GM19452 (cell line): ENCODE results near the gene CFAP90.

Experiments used
- ATAC-seq: cut with Tn5 transposase; IDR thresholded peaks from one replicate; pipeline ENCODE4 v1.9.1; 2021; ENCODE audit not compliant: unreplicated experiment

CFAP90 gene

DNA sequence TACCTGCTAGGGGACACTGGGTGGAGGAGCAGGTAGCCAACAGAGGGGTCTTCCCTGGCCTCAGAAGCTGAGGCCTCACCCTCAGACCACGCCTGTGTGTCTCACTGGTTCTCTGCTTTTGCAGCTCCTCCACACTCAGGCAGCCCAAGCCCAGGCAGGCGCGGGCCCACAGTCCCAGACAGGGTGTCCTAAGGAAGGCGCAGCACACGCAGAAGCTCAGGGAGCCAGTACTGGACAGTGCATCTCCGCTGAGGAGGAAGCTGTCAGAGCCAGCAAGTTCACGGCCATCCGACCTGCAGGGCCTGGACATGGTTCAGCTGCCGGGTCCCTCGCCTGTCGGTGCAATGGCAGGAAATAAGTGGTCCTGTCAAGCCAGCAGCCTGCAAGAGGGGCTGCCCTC lies 25.3 kb downstream of the CFAP90 start:
- ATAC-seq = no peak

DNA sequence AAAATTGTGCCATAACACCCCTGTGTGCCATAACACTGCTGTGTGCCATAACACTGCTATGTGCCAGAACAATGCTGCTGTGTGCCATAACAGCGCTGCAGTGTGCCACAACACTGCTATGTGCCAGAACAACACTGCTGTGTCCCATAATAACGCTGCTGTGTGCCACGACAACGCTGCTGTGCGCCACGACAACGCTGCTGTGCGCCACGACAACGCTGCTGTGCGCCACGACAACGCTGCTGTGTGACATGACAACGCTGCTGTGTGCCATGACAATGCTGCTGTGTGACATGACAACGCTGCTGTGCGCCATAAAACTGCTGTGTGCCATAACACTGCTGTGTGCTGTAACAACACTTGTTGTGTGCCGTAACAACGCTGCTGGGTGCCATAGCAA lies 25.9 kb downstream of the CFAP90 start:
- ATAC-seq = no peak

DNA sequence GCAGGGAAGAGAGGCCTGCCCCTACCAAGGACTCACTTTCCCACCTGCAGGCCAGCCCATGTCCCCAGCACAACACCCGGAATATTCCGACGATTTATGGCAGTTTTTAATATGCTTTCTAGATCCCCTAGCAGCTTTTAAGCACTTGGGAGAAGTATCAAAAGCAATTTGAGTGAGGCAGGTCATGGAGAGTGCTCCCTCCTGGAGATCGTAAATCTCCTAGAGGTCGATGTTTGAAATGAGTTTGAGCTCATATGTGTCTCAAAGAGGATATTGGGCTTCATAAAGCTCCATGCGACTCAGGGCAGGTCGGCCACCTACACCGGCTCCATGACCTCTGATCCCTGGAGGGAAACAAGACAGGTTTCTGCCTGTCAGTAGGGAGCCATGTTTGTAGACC lies 27.3 kb downstream of the CFAP90 start:
- no peak for ATAC-seq

DNA sequence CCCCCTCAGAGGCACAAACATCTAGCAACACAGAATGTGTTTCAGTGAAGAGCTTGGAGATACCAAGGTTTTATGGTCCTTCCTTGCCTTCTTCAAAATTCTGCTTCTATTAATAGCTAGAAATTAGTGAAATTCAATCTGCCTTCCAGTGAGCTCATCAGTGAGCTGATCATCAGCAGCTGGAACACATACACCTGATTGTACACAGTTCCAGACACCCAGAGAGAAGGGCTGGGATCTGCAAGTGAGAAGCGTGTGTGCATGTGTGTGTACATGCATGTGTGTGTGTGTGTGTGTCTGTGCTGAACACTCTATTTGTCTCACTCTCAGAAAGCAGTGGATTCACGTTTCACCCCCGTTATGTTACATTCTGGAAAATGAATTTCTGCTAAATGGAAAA lies 28.5 kb downstream of the CFAP90 start:
- ATAC-seq = no peak

DNA sequence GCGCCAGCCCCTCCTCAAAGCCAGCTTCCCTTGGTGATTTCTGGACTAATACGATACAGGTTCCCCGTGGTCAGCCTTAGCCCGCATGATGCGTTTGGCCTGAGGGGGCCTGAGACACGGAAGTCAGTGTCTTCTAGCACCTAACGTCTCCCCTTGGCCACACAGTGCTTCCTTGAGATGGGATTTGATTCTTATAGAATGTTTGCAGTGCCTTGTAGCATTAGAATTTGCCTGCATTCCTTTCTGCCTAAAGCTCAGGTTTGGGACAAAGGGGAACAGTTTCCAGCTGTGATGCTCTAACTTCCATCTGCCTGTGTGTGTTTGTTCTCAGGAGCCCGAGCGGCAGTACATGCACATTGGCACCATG lies 34.4 kb downstream of the CFAP90 start:
- ATAC-seq = no peak

DNA sequence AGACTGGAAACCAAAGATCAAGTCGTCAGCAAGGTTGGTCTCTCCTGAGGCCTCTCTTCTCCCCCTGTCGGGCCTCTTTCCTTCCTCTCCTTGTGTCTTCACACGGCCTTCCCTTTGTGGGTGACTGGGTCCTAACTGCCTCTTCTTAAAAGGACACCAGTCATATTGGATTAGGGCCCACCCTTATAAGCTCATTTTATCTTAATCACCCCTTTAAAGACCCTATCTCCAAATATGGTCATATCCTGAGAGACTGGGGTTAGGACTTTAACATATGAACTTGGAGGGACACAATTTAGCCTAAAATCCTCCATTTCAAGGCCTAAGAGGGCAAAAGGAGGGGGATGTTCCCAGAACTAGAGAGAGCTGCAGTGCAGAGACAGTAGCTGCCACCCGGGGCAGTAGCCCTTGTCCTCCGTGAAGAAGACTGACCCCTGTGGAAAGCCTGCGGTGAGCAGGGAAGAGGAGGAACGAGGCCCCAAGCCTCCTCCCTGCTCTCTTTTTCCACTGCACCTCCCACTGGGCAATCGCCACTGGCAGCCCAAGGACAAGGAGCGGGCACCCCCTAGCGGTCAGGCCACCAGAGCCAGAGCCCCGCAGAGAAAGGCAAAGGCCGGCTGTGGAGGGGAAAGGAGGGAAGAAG lies 34.9 kb downstream of the CFAP90 start:
- peak; percentile 89 for ATAC-seq

DNA sequence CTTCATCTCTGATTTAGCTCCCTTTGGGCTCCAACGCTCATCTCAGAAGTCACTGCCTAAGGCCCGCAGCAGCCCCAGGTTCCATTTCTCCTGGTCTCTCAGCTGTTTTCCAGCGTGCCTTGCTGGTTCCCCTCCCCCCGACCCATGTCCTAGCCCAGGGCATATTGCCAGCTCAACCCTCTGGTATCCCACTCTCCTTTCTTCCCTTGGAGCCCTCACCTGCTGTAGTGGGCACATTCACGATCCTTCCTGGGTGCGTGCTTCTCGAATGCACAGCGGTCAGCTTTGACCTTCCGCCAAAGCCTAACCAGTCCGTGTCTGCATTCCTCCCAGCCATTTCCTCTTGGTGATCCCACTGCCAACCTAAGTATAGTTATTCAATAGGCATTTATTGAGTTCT lies 36.1 kb downstream of the CFAP90 start:
- ATAC-seq = no peak

DNA sequence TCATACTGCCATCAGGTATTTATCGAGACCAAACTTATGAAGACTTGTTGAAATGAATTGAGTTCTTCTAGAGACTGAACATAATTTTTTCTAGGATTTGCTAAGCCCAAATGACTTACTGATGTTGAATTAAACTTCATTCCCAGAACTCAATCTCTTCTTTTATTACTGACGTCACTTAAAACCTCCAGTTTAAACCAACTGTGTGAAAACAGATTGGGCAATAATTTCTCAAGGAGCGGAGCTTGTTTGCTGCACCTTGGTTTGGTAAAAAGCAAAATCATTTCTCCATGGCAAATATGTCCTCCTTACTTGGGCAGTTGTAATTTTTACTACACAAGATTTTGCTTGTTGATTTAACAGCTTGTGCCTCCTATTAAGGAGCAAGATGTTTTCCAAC lies 37.4 kb downstream of the CFAP90 start:
- ATAC-seq = no peak

DNA sequence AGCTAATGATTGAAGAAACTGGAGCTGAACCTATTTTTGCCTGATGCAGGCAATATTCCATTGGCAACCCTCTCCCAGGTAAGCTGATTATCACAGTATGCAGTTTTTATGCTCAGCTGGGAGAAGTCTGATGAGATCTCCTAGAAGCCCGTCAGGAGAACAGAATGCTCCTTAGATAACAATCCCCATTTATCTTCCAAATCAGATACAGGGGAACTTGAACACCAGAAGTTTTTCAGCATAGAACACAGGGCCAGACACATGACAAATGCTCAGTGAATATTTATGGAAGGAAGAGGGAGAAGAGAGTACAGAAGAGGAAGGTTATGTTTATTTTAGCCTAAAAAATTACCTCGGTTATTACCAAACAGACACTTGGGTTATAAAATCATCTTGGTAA lies 37.9 kb downstream of the CFAP90 start:
- no peak for ATAC-seq

DNA sequence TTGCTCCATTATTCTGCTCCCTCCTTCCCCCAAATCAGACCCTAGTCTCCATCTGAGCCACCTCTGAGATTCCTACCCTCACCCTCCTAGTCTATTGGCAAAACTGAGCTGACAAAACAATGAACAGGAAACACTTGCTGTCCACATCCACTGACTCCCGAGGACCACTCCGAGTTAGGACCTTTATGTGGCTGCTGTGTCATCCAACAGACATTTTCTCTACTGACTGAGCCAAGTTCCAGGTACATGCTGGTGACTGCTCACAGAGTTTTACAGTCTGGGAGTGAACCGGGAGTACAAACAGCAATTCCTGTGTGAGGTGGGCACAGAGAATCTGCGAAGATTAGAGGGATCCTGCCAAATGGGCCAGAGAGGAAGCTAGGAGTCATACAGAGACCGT lies 39.2 kb downstream of the CFAP90 start:
- no peak for ATAC-seq

DNA sequence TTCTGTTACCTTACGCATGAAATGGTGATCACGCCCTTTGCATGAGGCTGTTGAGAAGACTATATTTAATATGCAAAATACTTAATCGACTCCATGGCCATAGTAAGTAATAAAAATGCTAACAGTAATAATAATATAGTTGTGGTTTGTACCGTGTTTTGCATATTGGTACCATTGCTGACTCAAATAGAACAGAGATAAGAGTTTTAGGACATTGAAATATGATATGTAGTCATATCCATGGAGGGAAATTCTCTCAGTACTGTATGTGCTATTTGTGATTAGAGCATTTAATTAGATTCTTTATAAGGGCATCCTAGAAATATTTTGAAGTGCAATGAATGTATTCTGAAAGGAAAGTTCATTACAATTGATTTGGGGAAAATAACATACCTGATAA lies 41.9 kb downstream of the CFAP90 start:
- no peak for ATAC-seq

DNA sequence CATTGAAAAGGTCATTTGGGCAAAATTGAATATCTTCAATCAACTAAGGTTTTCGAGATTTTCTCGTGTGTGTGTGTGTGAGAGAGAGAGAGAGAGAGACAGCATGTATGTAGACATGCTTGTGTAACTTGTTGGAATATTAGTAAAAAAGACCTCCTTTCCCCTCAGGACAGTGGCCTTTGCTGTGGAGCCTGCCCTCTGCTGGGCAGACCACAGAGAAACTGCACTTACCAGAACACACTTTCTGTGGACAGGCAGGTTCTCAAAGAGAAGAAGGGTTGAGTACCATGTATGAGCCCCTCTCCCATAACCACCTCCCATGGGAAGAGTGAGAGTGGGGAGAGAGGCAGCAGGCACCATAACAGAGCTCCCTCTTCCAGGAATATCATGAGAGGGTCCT lies 45.6 kb downstream of the CFAP90 start:
- ATAC-seq = no peak

DNA sequence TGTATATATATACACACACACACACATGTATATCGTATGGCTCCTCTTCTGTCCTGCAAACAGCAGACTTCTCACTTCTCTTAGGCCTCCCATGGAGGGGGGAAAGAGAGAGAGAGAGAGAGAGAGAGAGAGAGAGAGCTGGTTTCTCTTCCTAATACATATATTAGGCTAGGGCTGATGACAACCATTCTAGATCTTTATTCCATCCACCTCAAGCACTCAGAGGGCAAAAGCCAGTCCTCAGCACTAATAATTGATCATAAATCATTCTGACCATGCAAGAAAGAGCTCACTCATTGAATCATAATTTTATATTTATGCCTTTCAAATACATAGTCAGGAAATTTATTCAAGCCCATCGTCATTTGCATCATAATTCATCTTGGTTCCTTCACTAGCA lies 47.0 kb downstream of the CFAP90 start:
- ATAC-seq = no peak

DNA sequence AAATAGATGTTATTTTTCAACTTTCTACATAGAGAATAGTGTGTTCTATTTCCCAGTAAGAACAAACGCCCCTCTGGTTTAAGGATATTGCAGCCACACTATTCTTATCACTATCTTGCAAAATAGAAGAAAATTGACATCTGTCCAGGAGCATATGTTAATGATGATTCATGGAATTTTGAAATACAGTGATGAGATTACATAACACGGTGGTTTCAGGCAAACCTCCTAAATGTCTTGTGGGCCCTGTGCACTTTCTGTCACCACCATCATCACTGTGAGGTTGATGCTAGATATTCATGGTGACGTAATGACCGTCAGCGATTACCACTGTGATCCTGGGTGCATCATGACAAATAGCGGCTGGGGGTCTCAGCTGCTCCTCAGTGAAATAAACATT lies 48.1 kb downstream of the CFAP90 start:
- no peak for ATAC-seq

DNA sequence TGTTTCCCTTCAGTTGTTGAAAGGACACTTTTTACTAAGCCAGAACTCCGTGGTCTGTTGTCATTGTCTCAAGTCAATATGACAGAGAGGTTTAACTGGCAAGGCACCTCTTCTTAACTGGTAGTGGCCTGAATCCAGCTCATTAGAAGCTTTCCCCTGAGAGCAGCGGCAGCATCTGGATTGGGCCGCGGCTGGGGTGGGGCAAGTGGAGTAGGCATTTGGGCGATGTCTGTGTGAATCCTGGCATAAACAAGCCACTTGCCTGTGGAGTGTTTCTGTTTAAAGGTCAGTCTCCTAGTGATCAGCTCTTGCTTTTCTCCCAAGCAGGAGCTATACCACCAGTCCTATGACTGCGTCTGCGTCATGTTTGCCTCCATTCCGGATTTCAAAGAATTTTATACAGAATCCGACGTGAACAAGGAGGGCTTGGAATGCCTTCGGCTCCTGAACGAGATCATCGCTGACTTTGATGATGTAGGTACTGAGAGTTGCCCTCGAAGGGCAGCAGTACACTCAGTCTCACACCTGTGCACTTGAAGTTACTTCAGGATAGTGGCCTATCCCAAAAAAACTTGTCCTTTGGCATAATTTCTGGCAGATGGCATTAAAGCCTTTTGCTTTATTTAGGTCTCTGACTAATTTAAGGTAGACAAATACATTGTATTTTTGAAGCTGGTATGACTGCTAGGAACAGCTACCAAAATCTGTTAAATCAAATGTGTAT lies 48.9 kb downstream of the CFAP90 start:
- no peak for ATAC-seq

DNA sequence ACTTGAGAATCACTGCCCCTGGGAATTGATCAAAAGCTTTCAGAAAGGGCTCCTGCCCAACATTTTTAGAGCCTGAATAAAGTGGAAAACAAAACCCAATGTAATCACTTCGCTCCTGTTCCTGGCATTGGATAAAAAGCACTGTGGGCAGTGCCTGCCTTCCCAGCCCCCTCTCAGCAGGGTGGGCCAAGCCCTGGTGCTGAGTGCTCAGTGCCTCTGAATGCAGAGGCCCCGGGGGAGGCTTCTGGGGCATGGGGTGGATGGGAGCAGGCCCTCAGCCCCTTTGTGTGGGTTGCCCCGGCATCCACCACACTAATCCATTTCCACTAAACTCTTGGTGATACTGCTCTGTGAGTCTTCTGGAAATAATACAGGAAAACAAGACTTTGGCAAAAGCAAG lies 55.6 kb downstream of the CFAP90 start:
- ATAC-seq = no peak

DNA sequence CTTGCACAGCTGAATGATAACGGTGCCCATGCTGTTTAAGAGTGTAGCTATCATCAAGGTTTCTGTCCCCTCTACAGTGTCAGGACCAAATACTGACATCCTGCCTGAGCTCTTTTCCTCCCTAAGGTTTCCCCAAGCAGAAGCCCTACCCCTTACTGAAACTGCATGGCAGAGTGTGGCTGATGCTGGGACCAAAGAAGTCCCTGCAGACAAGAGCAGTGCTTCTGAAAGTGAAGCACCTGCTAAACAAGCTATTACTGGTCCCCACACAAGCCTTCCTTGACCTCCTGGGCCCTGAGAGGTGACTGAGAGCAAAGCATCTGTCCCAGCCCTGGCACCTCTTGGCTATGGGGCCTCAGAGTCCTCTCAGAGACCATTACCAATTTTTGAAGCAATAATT lies 56.1 kb downstream of the CFAP90 start:
- peak; percentile 16 for ATAC-seq

DNA sequence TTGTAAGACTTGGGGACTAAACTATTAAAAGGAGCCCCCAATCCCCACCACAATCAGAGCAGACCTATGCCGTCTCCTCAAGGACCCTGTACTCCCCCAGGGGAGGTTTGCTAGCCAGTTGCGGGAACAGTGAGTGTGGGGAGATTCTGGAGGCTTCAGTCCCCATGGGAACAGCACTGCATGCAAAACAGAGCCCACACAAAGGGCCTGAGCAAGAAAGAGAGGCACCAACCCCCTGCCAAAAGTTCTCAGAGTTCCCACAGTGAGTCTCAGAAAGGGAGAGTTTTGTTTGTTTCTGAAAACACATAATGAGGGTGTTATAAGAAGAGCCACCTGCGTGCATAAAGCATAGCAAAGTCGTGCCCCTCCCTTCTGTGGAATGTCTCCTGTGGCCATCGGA lies 56.6 kb downstream of the CFAP90 start:
- ATAC-seq = peak; percentile 58

DNA sequence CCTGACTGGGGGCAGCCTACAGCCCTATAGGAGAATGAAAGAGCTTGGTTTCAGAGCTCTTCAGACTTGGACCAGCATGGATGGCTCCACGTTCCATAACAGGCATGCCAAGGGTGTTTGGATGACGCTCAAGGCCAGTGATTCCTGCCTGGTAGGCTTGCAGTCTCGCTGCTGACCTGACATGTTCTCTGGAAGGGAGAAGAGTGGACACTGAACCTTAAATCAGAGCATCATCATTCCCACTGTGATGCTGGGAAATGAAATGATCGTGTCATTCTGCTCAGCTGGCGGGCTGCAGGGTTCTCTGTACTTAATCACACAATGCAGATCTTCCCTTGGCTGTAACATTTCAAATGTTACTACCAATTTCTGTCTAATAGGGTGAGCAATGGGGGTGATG lies 57.0 kb downstream of the CFAP90 start:
- ATAC-seq = peak; percentile 6

DNA sequence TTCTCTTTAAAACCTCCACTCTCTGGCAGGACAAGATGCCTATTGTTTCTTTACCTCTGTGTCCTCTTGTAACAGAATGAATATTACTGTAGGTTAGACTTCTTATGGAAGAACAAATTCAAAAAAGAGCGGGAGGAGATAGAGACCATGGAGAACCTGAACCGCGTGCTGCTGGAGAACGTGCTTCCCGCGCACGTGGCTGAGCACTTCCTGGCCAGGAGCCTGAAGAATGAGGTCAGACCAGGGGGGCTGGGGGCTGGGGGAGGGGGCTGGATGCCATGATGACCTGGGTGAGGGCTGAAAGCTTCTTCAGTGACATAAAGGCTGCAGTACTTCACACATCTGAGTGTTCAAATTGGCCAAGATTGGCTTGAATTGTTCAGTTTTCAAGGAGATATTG lies 61.4 kb downstream of the CFAP90 start:
- no peak for ATAC-seq

DNA sequence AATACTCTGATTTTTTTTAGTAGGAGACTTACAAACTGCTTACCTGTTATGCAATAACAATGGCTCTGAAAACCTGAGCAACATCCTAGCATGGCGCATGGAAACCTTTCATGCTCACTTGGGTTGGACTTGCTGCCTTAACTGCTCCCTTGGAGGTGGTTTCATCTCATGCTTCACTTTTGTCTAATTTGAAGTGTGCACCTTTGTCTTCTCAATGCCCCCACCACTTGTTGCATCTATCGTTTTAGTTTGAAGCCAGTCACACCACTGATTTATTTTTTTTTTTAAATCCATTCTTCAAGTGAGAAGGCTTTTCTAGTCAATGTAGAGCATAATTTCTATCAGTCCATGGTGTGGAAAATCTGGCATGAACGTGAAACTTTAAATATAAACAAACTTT lies 63.2 kb downstream of the CFAP90 start:
- no peak for ATAC-seq

DNA sequence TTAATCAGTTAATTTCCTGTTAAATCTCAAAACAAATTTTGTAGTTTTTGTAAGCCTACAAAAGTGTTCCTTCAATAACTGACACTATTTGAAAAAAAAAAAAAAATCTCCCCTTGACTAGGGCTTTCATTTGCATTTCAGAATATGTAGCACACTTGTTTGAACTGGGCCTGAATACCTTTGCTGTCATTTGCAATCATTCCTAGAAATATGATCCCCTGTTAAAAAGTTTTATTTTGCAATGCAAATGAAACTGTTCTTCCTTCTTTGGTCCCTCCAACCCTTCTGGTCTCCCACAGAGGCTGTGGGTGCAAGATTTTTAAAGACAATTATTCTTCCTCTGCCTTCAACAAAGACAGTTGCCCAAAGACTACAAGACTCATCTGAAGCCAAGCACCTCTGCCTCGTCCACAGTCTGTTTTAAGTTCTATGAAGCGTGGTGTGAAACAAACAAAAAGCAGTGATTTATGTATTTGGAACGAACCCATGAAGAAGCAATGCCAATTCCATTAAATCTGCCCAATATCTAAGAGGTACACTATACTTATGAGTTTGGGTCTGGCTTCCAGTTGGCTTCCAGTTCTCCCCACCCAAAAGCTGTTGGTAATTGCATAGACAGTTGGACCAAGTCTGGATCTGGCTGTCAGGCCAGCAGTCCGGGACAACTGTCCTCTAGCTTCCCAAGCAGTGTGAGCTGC lies 66.1 kb downstream of the CFAP90 start:
- no peak for ATAC-seq

DNA sequence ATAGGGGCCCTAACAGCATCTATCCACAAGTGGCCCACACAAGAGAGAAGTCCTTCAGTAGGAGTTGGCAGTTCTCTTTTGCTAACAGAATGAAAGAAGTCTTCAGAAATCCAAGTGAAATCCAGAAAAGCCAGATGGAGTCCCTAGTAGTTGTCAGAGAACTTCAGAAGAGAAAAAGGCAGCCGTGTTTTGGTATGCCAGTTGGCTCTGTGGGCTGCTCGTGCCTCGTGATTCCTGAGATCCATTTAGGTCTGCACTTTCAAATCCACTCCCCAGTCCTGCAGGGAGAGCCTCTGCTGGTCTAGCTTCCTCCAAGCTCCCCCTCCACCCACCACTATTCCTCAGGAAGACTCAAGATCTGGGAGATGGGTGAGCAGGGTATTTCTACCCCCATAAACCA lies 69.0 kb downstream of the CFAP90 start:
- ATAC-seq = no peak
